Skin epidermis (tissue), 12 donors: Measurements from ENCODE around the gene UGT2B10.
"Not testable (repeated sequence)": the region's sequence is repeated elsewhere in the genome, so short reads cannot be mapped to it uniquely, and the experiment has no call there.

ENCODE experiments used
- H3K27ac ChIP-seq, 21 experiments: fragments of 200-600 bp; sonication (generic) in 11 of 21; one replicate each; pipeline ENCODE4 v1.5.0; 2020; ENCODE audit warnings: mild to moderate bottlenecking in 3 of 21, inconsistent platforms in 2 of 21, moderate library complexity in 2 of 21
- H3K4me3 ChIP-seq, 7 experiments: fragments of 200-600 bp; sonication (generic) in 2 of 7; one replicate each; pipeline ENCODE4 v1.5.0; 2020; ENCODE audit warnings: inconsistent platforms in 2 of 7, mild to moderate bottlenecking in 2 of 7, moderate library complexity in 1 of 7

Gene UGT2B10

GRCh38 chr4:68815617-68816409 is at the start of gene UGT2B10:
TSS of gene UGT2B10 (plus strand) at chr4:68815994. CDS start at chr4:68816020, 26 bp downstream.
- H3K27ac ChIP-seq, H3K4me3 ChIP-seq: not testable (repeated sequence)

GRCh38 chr4:68771836-68772235 is 44.0 kb upstream of the UGT2B10 start:
- H3K4me3 ChIP-seq, H3K27ac ChIP-seq: not testable (repeated sequence)

DNA sequence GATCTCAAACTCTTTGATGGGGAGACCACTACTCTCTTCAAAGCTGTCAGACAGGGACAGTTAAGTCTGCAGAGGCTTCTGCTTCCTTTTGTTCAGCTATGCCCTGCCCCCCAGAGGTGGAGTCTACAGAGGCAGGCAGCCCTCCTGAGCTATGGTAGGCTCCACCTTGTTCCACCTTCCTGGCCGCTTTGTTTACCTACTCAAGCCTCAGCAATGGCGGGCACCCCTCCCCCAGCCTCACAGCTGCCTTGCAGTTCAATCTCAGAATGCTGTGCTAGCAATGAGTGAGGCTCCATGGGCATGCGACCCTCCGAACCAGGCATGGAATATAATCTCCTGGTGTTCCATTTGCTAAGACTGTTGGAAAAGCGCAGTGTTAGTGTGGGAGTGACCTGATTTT is 42.1 kb upstream of the UGT2B10 start:
- Histone ChIP-seq H3K4me3 (no peak overlapping the region), H3K27ac (no peak overlapping the region)

- H3K27ac ChIP-seq: no peak overlapping the region
Measured at GRCh38 chr4:68780232-68780631, 35.6 kb upstream of the UGT2B10 start.

GRCh38 chr4:68797048-68797447 is 18.7 kb upstream of the UGT2B10 start:
- no peak overlapping the region for H3K4me3 ChIP-seq

More at GRCh38 chr4:68780232-68780631, 35.6 kb upstream of the UGT2B10 start:
- H3K4me3 ChIP-seq: no peak overlapping the region

GRCh38 chr4:68797618-68798017 is 18.2 kb upstream of the UGT2B10 start:
- no peak overlapping the region for H3K27ac ChIP-seq

More at GRCh38 chr4:68797048-68797447, 18.7 kb upstream of the UGT2B10 start:
- H3K27ac ChIP-seq: no peak overlapping the region

GRCh38 chr4:68803013-68803412 is 12.8 kb upstream of the UGT2B10 start:
- H3K4me3 ChIP-seq: no peak overlapping the region
- no peak overlapping the region for H3K27ac ChIP-seq

More at GRCh38 chr4:68797618-68798017, 18.2 kb upstream of the UGT2B10 start:
- no peak overlapping the region for H3K4me3 ChIP-seq

DNA sequence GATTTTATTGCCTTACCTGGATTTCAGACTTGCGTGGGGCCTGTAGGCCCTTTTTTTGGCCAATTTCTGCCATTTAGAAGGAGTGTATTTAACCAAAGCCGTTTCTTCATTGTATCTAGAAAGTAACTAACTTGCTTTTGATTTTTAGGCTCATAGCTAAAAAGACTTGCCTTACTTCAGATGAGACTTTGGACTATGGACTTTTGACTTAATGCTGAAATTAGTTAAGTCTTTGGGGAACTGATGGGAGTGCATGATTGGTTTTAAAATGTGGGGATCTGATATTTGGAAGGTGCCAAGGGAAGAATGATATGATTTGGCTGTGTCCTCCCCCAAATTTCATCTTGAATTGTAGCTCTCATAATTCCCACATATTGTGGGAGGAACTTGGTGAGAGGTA is 7.7 kb upstream of the UGT2B10 start:
- Histone ChIP-seq H3K27ac (no peak overlapping the region), H3K4me3 (no peak overlapping the region)

DNA sequence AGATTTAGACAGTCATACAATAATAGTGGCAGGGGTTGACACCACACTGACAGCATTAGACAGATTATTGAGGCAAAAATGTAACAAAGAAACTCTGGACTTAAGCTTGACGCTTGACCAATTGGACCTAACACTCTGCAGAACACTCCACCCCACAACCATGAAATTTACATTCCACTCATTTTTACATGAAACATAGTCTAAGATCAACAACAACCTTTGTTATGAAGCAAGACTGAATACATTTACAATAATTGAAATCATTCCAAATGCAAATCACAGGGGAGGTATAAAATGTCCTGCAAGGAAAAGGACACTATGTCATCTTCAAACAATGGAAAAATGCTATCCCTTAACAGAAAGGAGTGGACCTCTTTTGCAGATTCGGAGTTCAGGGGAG is 4.9 kb upstream of the UGT2B10 start:
- H3K27ac ChIP-seq: no peak overlapping the region
- H3K4me3 ChIP-seq: no peak overlapping the region

DNA sequence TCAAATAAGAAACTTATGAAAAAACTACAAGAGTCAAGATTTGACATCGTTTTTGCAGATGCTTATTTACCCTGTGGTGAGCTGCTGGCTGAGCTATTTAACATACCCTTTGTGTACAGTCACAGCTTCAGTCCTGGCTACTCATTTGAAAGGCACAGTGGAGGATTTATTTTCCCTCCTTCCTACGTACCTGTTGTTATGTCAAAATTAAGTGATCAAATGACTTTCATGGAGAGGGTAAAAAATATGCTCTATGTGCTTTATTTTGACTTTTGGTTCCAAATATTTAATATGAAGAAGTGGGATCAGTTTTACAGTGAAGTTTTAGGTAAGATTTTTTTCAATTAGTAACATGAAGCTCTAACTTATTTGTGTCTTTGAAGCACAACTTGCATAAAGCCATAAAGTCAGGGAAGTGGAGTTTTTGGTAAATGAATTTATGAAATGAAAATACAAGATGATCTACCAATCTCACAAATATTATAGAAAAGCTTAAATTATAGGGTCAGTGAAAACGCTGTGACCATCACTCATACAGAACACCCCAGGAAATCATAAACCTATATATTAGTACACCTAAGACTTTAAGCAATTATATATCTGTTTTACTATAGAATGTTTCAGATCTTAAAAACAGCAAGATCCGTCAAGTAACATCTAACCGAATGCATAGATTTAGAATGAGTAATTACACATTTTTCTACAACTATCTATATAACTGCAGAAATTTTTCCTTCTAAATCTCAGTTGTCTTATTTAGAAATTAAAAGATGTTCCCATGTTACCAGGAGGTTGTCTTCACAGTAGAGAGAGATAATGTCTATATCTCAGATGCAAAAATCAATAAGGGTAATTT is 844 bp downstream of the UGT2B10 start:
- not testable (repeated sequence) for H3K4me3 ChIP-seq, H3K27ac ChIP-seq

DNA sequence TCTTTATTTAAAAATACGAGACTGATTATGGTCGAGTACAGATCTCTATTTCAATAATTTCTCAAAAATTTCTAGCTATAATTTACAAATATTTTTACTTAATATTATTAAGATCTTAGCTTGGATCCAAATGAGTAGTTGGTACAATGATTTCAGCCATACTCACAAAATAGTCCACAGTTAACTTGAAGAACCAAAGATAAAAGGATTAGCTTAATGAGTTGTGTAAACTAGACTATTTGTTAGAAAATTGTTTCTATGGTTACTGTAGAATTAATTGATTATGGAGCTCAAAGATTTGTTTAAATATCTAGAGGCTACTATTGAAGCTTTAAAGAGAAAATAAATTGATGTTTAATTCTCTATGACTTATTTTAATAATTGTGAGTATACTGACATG is 1.6 kb downstream of the UGT2B10 start:
- H3K4me3 ChIP-seq: no peak overlapping the region
- H3K27ac ChIP-seq: no peak overlapping the region

GRCh38 chr4:68818030-68818462 is 2.3 kb downstream of the UGT2B10 start:
- H3K4me3 ChIP-seq: not testable (repeated sequence)

DNA sequence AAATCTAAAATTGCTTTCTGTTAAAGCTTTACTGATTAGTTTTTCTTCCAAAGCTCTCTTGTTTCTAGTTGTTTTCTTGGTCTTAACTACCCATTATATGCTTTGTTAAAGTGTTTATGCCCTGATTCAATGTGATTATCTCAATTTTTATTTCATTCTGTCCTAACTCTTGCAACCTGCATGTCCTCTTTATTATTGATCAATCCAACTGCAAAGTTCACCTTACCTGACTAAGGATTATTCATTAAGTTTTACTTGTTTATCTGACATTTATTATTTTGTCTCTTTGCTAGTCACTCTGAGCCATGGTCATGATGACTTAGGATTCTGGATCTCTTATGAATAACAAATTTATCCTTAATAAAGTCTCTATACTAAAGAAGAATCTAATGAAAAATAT is 15.8 kb downstream of the UGT2B10 start:
- Histone ChIP-seq H3K27ac (no peak overlapping the region), H3K4me3 (no peak overlapping the region)

More at GRCh38 chr4:68818030-68818462, 2.3 kb downstream of the UGT2B10 start:
- not testable (repeated sequence) for H3K27ac ChIP-seq

DNA sequence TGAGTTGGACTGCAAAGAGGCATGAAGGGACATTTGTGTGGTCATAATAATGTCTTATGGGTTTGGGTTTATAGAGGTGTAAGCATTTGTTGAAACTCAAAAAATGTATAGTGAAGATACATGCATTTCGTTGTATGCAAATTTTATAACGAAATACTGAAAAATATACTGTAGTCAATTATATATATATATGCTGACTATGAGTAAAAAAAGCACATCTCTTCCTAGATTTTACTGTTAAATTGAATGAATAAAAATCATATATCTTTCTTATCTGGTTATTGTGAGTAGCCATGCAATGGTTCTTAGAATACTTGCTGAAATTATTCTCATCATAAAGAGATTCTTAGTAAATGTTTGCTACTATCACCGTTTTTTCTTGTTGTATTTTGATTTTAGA is 34.5 kb downstream of the UGT2B10 start:
- H3K27ac ChIP-seq: no peak overlapping the region
- no peak overlapping the region for H3K4me3 ChIP-seq

DNA sequence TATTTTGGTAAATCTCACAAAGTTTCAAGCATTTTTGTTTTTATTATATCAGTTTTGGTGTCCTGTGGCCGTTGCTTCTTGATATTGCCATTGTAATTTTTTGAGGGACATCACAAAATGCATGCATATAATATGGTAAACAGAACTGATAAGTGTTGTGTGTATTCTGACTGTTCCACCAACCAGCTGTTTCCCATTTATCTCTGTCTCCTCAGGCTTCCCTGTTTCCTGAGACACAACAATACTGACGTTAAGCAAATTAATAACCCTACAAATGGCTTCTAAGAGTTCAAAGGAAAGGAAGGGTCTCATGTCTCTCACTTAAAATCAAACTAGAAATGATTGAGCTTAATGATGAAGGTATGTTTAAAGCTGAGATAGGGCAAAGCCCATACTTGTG is 40.0 kb downstream of the UGT2B10 start:
- H3K27ac ChIP-seq: no peak overlapping the region
- H3K4me3 ChIP-seq: no peak overlapping the region

GRCh38 chr4:68858039-68858438 is 42.2 kb downstream of the UGT2B10 start:
- Histone ChIP-seq H3K27ac (no peak overlapping the region), H3K4me3 (no peak overlapping the region)

GRCh38 chr4:68859655-68860054 is 43.9 kb downstream of the UGT2B10 start:
- no peak overlapping the region for H3K4me3 ChIP-seq
- H3K27ac ChIP-seq: no peak overlapping the region

- H3K27ac ChIP-seq: no peak overlapping the region
Measured at GRCh38 chr4:68861057-68861456, 45.3 kb downstream of the UGT2B10 start.

DNA sequence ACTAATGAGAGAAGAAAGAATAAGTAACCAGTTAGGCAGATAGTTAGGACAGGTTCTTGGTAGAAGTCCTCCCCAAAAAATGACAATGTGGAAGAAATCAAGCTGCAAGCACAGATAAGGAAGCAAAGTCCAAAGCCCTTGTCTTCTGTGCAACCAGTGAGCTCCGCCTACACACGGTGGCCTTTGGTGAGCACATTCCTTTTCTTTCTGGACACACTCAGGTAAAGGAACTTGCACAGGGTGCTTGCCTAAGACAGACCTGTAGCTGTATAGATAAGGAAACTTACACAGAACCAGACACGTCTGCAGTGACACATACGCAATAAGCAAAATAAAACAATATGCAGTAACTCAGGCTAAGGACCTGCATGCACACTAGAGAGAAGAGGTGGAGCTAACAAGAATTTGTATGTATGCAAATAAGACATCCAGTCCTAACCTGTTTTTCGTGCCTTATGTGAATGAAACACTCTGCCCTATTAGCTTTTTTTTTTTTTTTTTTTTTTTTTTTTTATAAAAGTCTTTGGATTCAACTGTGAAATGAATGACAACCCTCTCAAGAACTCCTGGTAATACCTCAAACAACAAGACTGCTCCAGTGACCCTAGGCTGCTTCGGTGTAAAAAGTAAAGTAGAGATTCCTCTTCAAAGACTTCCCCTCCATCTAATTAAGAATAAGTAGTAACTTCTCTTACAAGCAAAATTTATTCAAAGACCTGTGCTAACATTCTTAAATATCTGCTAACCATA is 48.8 kb downstream of the UGT2B10 start:
- Histone ChIP-seq H3K27ac (peak overlapping the region in 1 of 21 experiments; percentile 34), H3K4me3 (no peak overlapping the region)

More at GRCh38 chr4:68861057-68861456, 45.3 kb downstream of the UGT2B10 start:
- no peak overlapping the region for H3K4me3 ChIP-seq

- peak overlapping the region in 2 of 21 experiments; percentile 3 to 34 for H3K27ac ChIP-seq
Measured at GRCh38 chr4:68865188-68865638, 49.4 kb downstream of the UGT2B10 start.

More at GRCh38 chr4:68865188-68865638, 49.4 kb downstream of the UGT2B10 start:
- H3K4me3 ChIP-seq: no peak overlapping the region
